Lung (tissue), 12 donors: ENCODE data around the gene FLT3LG. TPM values are rescaled to one million over a fixed set of nuclear protein-coding genes. Genes with fewer than 3 reads are reported as not detected.
A peak's percentile ranks its signal among the peaks of the same experiment; 100 is the strongest.

Experiments
- ATAC-seq: fragments of 200-7000 bp; cut with Tn5 transposase; one replicate; pipeline ENCODE4 v1.9.1; 2020; ENCODE audit warnings: moderate number of reproducible peaks; ENCODE audit not compliant: insufficient read depth, low FRiP score
- DNase-seq, 3 donors: peaks; one replicate each; pipeline ENCODE4 v3.0.0-alpha.2; 2013 to 2017
- H3K27ac ChIP-seq, 2 donors: one replicate each; pipeline ENCODE4 v1.5.1; 2013; ENCODE audit warnings: mild to moderate bottlenecking in 2 of 2, moderate library complexity in 2 of 2, control low read depth in 1 of 2, inconsistent platforms in 1 of 2, low read depth in 1 of 2, low read length in 1 of 2
- H3K27me3 ChIP-seq, 3 donors: one replicate each; pipeline ENCODE4 v1.5.1; 2013; ENCODE audit warnings: low read length in 2 of 3; ENCODE audit not compliant: control insufficient read depth in 3 of 3, insufficient read depth in 3 of 3
- H3K36me3 ChIP-seq, 4 donors: one replicate each; pipeline ENCODE4 v1.5.1; 2013; ENCODE audit warnings: low read length in 4 of 4, mild to moderate bottlenecking in 1 of 4, moderate library complexity in 1 of 4; ENCODE audit not compliant: control insufficient read depth in 4 of 4, insufficient read depth in 4 of 4
- H3K4me1 ChIP-seq, 5 donors: one replicate each; pipeline ENCODE4 v1.5.1; 2013; ENCODE audit warnings: low read length in 5 of 5, mild to moderate bottlenecking in 2 of 5, moderate library complexity in 1 of 5; ENCODE audit not compliant: control insufficient read depth in 5 of 5, insufficient read depth in 5 of 5
- H3K4me3 ChIP-seq: one replicate; pipeline ENCODE4 v1.5.1; 2013; ENCODE audit warnings: mild to moderate bottlenecking, control low read depth, moderate library complexity
- H3K9ac ChIP-seq, 2 donors: one replicate each; pipeline ENCODE4 v1.5.1; 2013; ENCODE audit warnings: low read length in 2 of 2, control low read depth in 1 of 2; ENCODE audit not compliant: insufficient read depth in 1 of 2
- H3K9me3 ChIP-seq, 4 donors: one replicate each; pipeline ENCODE4 v1.5.1; 2013; ENCODE audit warnings: low read length in 3 of 4, mild to moderate bottlenecking in 1 of 4, moderate library complexity in 1 of 4; ENCODE audit not compliant: control insufficient read depth in 4 of 4, insufficient read depth in 3 of 4
- CTCF ChIP-seq: IDR thresholded peaks from 2 replicates; pipeline ENCODE4 v1.5.1; 2012; ENCODE audit warnings: mild to moderate bottlenecking; ENCODE audit errors: control extremely low read depth, extremely low read depth
- WGBS, 2 donors: extraction: QIAGEN DNeasy Blood & Tissue Kit; methylation state at CpG; one replicate each; pipeline ENCODE4 v1.1.7; 2013; 5-methylcytosine and 5-hydroxymethylcytosine counted together
- polyA plus RNA-seq, 2 donors: library from polyadenylated mRNA; stranded (reverse); fragments of 200-250 nt; gene quantifications; one replicate each; pipeline ENCODE4 v1.2.1, GENCODE V29; 2013
- total RNA-seq, 2 donors: library from RNA; depleted of rRNA in 1 of 2; stranded (reverse); fragments of >200 nt in 1 of 2; gene quantifications; one replicate each; pipeline ENCODE4 v1.2.1, GENCODE V29; 2014 to 2021
- donor health status: control.
- donor health status: control.
- donor health status: Bipolar disorder and iron deficiency.
- donor health status: healthy.
- donor health status: DM: yes; HTN: yes; CAD: no.

Gene FLT3LG
- total and polyA plus RNA-seq, 4 donors = 2.9 to 15.0 (median 9.2) TPM

GRCh38 chr19:49524812-49525455 lies 50.9 kb downstream of the FLT3LG start:
- Histone ChIP-seq H3K36me3 (peaks cover 0 to 26% (median 15%) of the 10 kb centered on the region in 4 donors), H3K9ac (no peak overlapping the region), H3K9me3 (no peaks in the 10 kb centered on the region), H3K27me3 (no peaks in the 10 kb centered on the region), H3K27ac (no peak overlapping the region), H3K4me1 (peaks cover 0 to 8% (median 0%) of the 10 kb centered on the region in 5 donors), H3K4me3 (no peak overlapping the region)
- WGBS, 2 donors = 88 to 90% methylated on average over 22 of the region's 22 CpGs
- no peak for TF ChIP-seq CTCF
- ATAC-seq (no peak), DNase-seq (no peak)

GRCh38 chr19:49528211-49528771 lies 54.3 kb downstream of the FLT3LG start:
- no peak for TF ChIP-seq CTCF
- Histone ChIP-seq H3K27me3 (no peaks in the 10 kb centered on the region), H3K9ac (peak overlapping the region in 1 of 2 donors; percentile 49), H3K4me3 (no peak overlapping the region), H3K27ac (peak overlapping the region in 1 of 2 donors; percentile 28), H3K4me1 (peaks cover 0 to 12% (median 3%) of the 10 kb centered on the region in 5 donors), H3K36me3 (peaks cover 0 to 17% (median 16%) of the 10 kb centered on the region in 4 donors), H3K9me3 (no peaks in the 10 kb centered on the region)
- WGBS, 2 donors = 65% methylated on average over 25 of the region's 25 CpGs
- ATAC-seq = no peak
- DNase-seq = peak in 1 of 3 donors; percentile 26

- H3K27me3 ChIP-seq = no peaks in the 10 kb centered on the region
- ATAC-seq (no peak), DNase-seq (no peak)
- peaks cover 0 to 8% (median 5%) of the 10 kb centered on the region in 4 donors for H3K36me3 ChIP-seq
- H3K9me3 ChIP-seq = no peaks in the 10 kb centered on the region
- H3K9ac ChIP-seq = no peak overlapping the region
- no peak for TF ChIP-seq CTCF
- no peak overlapping the region for H3K27ac ChIP-seq
- peaks cover 0 to 18% (median 5%) of the 10 kb centered on the region in 5 donors for H3K4me1 ChIP-seq
- 92 to 95% methylated on average over 7 of the region's 7 CpGs for WGBS, 2 donors
- no peak overlapping the region for H3K4me3 ChIP-seq
These were observed 56.7 kb downstream of the FLT3LG start for GRCh38 chr19:49530708-49531107.
